NB4 (cell line): ENCODE measurements around the gene NDEL1.

ENCODE experiments used
- DNase-seq: peaks from one replicate; pipeline ENCODE4 v3.0.0; 2010; ENCODE audit warnings: low read depth
- H3K4me3 ChIP-seq: one replicate; pipeline ENCODE4 v1.5.1; 2011; ENCODE audit warnings: mild to moderate bottlenecking, low read depth, low read length, moderate library complexity
- MYC ChIP-seq: IDR thresholded peaks from 2 replicates; pipeline ENCODE4 v1.6.1; 2011; ENCODE audit warnings: low read depth, low read length
- POLR2A ChIP-seq: IDR thresholded peaks from 2 replicates; pipeline ENCODE4 v1.6.1; 2011; ENCODE audit warnings: mild to moderate bottlenecking; ENCODE audit not compliant: insufficient read length; ENCODE audit errors: extremely low read depth
- TF ChIP-seq, protein P1 (sequence below): IDR thresholded peaks from one replicate; pipeline ENCODE4 v1.5.1; 2012; ENCODE audit warnings: low read depth, low read length
- TF ChIP-seq, protein P2 (sequence below): IDR thresholded peaks from 2 replicates; pipeline ENCODE4 v1.6.1; 2011; ENCODE audit warnings: low read depth, low read length

NDEL1 gene

DNA sequence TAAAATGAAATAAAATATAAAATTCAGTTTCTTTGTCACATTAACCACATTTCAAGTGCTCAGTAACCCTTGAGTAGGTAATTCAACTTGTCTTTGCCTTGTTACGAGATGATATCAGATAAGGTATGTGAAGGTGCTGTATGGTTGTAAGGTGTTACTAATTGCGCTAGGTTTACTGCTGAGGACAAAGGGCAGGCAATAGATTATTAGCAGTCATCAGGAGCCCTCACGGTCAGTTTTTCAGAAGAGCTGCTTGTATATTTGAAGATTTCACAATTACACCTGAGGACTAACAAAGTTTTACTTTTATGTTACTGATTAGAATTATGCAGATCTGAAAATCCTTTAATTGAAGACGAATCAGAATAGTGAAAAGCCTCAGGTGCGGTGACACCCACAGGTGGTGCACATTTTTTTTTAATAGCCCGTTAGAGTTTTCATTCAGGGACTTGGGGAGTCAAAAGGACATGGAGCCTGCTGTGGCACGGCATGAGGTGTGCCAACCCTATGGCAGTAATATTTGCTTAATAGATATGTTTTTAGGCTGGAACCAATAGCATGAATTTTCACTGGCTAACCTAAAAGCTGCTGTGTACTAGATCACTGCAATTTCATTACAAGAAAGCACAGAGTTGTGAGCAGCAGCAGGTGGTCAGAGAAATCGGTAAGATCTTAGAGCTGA is 16.4 kb downstream of the NDEL1 start:
- no peak overlapping the region for H3K4me3 ChIP-seq
- TF ChIP-seq MYC (no peak), POLR2A (no peak)
- TF ChIP-seq, protein P1, sequence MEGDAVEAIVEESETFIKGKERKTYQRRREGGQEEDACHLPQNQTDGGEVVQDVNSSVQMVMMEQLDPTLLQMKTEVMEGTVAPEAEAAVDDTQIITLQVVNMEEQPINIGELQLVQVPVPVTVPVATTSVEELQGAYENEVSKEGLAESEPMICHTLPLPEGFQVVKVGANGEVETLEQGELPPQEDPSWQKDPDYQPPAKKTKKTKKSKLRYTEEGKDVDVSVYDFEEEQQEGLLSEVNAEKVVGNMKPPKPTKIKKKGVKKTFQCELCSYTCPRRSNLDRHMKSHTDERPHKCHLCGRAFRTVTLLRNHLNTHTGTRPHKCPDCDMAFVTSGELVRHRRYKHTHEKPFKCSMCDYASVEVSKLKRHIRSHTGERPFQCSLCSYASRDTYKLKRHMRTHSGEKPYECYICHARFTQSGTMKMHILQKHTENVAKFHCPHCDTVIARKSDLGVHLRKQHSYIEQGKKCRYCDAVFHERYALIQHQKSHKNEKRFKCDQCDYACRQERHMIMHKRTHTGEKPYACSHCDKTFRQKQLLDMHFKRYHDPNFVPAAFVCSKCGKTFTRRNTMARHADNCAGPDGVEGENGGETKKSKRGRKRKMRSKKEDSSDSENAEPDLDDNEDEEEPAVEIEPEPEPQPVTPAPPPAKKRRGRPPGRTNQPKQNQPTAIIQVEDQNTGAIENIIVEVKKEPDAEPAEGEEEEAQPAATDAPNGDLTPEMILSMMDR: no peak
- TF ChIP-seq, protein P2, sequence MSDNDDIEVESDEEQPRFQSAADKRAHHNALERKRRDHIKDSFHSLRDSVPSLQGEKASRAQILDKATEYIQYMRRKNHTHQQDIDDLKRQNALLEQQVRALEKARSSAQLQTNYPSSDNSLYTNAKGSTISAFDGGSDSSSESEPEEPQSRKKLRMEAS: no peak
- DNase-seq: no peak

DNA sequence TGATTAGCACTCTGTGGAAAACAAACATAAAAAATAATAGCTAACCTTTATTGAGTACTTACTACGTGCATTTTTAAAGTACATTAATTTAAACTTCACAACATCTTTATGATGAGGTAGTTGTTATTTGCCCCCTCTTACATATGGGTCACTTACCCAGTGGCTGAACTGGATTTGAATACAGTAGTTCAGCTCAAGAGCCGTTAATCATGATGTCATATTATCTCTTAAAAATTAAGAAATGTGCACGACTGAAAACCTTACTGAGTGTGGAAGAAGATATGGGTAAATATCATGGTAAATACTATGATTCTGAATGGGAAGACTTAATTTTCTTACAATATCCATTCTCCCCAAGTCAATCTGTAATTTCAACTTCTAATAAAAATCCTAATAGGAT is 17.6 kb downstream of the NDEL1 start:
- DNase-seq: no peak
- H3K4me3 ChIP-seq: no peak overlapping the region
- TF ChIP-seq POLR2A: no peak
- TF ChIP-seq MYC: no peak
- TF ChIP-seq, protein P1: no peak
- TF ChIP-seq, protein P2: no peak

DNA sequence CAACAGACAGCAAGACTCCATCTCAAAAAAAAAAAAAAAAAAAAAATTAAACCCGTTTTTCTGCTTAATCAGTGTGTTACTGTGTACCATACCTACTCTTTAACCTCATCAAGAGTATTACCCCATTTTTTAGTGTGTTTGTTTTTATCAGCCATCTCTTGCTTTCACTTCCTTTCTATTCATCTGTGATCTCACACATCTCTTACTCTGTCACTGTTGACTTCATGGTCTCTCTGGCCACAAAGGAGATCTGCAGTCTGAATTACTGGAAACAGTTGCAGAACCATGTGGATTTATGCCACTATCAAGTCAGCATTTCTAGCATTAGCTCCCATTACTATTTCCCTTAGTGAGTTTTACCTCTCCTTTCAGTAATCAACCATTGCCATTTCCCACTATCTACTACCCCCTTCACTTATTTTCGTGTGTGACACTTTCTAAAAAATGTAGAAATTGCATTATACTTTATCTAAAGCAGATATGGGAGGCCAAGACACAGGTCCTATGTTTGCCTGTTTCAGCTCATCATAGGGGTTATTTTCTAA is 20.1 kb downstream of the NDEL1 start:
- no peak for DNase-seq
- H3K4me3 ChIP-seq: no peak overlapping the region
- TF ChIP-seq MYC (no peak), POLR2A (no peak)
- TF ChIP-seq, protein P2: no peak
- TF ChIP-seq, protein P1: no peak

DNA sequence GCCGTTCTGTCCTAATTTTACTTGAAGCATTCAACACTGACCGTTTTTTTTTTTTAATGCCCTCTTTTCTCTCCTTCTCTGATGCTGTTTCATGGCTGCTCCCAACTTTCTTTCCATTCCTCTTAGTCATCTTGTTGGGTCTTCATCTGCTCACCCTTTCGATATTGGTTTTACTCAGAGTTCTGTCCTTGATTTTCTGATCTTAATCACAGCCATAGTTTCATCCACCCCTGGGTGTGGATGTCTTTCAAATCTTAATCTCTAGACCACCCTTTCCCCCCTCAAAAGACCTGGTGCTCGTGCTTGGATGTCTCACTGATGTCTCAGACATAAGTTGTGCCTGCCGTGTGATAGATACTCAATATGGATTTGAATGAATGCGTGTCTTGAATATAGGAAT is 22.4 kb downstream of the NDEL1 start:
- no peak overlapping the region for H3K4me3 ChIP-seq
- TF ChIP-seq POLR2A (no peak), MYC (no peak)
- TF ChIP-seq, protein P1: no peak
- TF ChIP-seq, protein P2: no peak
- DNase-seq: no peak

DNA sequence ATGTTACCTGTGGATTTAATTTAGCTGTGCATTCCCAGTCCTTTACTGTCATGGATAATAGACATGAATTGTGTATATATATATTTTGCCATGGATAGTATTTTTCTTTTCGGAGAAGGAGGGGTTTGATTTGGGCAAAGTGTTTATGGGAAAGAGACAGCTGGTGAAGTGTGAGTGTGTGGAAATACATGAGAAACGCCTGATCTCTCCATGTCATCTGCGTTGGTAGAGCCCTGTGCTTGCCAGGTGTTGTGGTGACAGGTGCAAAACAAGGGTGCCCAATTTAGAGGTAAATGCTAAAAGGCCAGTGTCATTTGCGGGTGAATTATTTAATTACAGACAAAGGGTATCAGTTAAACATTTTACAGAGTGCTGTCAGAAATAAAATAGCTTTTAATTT is 23.4 kb downstream of the NDEL1 start:
- no peak for TF ChIP-seq MYC
- TF ChIP-seq, protein P1: no peak
- no peak for TF ChIP-seq POLR2A
- TF ChIP-seq, protein P2: no peak
- no peak for DNase-seq
- no peak overlapping the region for H3K4me3 ChIP-seq
